ENCODE measurements around the gene TBCC. TPM values are rescaled to one million over a fixed set of nuclear protein-coding genes. Genes with fewer than 3 reads are reported as not detected.

TBCC gene
- total RNA-seq, 1 donor from 2014 or later = 19.5 TPM

DNA sequence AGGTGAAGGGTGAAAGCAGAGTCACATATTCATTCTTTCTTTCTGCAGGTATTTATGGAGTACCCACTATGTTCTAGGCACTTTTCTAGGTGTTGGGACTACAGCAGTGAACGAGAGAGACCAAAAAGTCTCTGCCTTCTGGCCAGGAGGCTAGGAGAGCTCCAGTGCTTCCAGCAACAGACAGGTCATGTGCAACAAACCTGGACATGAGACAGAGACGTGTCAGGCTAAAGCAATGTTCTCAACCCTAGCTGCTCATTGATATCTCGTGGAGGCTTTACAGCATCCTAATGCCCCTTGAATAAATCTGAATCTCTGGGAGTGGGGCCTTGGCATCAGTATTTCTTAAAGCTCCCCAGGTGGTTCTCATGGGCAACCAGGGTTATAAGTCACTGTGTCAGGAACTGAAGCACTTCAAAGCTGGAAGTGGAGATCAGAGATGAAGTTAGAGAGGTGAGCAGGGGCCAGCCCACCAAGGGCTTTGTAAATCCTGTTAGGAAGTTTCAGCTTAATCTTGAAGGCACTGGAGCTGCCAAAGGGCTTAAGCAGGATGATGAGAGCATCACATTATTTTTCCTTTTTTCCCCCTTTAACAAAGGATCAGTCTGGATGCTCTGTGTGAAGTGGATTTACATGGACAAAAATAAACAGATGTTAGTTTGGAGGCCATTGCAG lies 13.0 kb upstream of the TBCC start:
- Mint-ChIP-seq H3K36me3 (no peaks in the 10 kb centered on the region), H3K4me1 (no peaks in the 10 kb centered on the region), H3K27me3 (ENCODE audit: low read depth) (no peaks in the 10 kb centered on the region), H3K9me3 (no peaks in the 10 kb centered on the region), H3K4me3 (no peak overlapping the region), H3K27ac (no peak overlapping the region)
- no peak for DNase-seq (ENCODE audit: low spot score in 2 of 2, unreplicated experiment in 2 of 2)
- TF ChIP-seq, protein P1, sequence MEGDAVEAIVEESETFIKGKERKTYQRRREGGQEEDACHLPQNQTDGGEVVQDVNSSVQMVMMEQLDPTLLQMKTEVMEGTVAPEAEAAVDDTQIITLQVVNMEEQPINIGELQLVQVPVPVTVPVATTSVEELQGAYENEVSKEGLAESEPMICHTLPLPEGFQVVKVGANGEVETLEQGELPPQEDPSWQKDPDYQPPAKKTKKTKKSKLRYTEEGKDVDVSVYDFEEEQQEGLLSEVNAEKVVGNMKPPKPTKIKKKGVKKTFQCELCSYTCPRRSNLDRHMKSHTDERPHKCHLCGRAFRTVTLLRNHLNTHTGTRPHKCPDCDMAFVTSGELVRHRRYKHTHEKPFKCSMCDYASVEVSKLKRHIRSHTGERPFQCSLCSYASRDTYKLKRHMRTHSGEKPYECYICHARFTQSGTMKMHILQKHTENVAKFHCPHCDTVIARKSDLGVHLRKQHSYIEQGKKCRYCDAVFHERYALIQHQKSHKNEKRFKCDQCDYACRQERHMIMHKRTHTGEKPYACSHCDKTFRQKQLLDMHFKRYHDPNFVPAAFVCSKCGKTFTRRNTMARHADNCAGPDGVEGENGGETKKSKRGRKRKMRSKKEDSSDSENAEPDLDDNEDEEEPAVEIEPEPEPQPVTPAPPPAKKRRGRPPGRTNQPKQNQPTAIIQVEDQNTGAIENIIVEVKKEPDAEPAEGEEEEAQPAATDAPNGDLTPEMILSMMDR (IDR thresholded peaks at IDR 0.05; ENCODE audit: unreplicated experiment) = no peak

GRCh38 chr6:42756722-42757121 lies 10.8 kb upstream of the TBCC start:
- DNase-seq (ENCODE audit: low spot score in 2 of 2, unreplicated experiment in 2 of 2) = no peak
- Mint-ChIP-seq H3K27me3 (ENCODE audit: low read depth) (no peaks in the 10 kb centered on the region), H3K27ac (no peak overlapping the region), H3K4me3 (no peak overlapping the region), H3K9me3 (no peaks in the 10 kb centered on the region), H3K36me3 (peaks cover 3% of the 10 kb centered on the region), H3K4me1 (peaks cover 2% of the 10 kb centered on the region)
- TF ChIP-seq, protein P1 (IDR thresholded peaks at IDR 0.05; ENCODE audit: unreplicated experiment) = no peak

- Mint-ChIP-seq H3K27me3 (ENCODE audit: low read depth) (no peaks in the 10 kb centered on the region), H3K4me3 (no peak overlapping the region), H3K36me3 (peaks cover 3% of the 10 kb centered on the region), H3K9me3 (no peaks in the 10 kb centered on the region), H3K4me1 (peaks cover 6% of the 10 kb centered on the region), H3K27ac (no peak overlapping the region)
- no peak for DNase-seq (ENCODE audit: low spot score in 2 of 2, unreplicated experiment in 2 of 2)
- TF ChIP-seq, protein P1 (IDR thresholded peaks at IDR 0.05; ENCODE audit: unreplicated experiment) = no peak
These were observed 8.9 kb upstream of the TBCC start for GRCh38 chr6:42754759-42755158.

- Mint-ChIP-seq H3K4me3 (no peak overlapping the region), H3K9me3 (no peaks in the 10 kb centered on the region), H3K27me3 (ENCODE audit: low read depth) (no peaks in the 10 kb centered on the region), H3K27ac (peak overlapping the region; percentile 9), H3K4me1 (peaks cover 23% of the 10 kb centered on the region), H3K36me3 (peaks cover 3% of the 10 kb centered on the region)
- TF ChIP-seq, protein P1 (IDR thresholded peaks at IDR 0.05; ENCODE audit: unreplicated experiment) = no peak
- no peak for DNase-seq (ENCODE audit: low spot score in 2 of 2, unreplicated experiment in 2 of 2)
These were observed 5.2 kb upstream of the TBCC start for GRCh38 chr6:42751055-42751454.

- TF ChIP-seq, protein P1 (IDR thresholded peaks at IDR 0.05; ENCODE audit: unreplicated experiment) = no peak
- H3K27me3 Mint-ChIP-seq (ENCODE audit: low read depth) = no peaks in the 10 kb centered on the region
- no peaks in the 10 kb centered on the region for H3K9me3 Mint-ChIP-seq
- H3K4me3 Mint-ChIP-seq = peak overlapping the region; percentile 100
- H3K27ac Mint-ChIP-seq = peak overlapping the region; percentile 5
- peaks cover 3% of the 10 kb centered on the region for H3K36me3 Mint-ChIP-seq
- peaks cover 35% of the 10 kb centered on the region for H3K4me1 Mint-ChIP-seq
- no peak for DNase-seq (ENCODE audit: low spot score in 2 of 2, unreplicated experiment in 2 of 2)
These were observed 2.4 kb upstream of the TBCC start for GRCh38 chr6:42748203-42748898.
